K562 (cell line): ENCODE data around the gene FRK. TPM values are rescaled to one million over a fixed set of nuclear protein-coding genes. Genes with fewer than 3 reads are reported as not detected.

Experiments used
- ATAC-seq: fragments of 200-7000 bp; cut with Tn5 transposase; 3 replicates; pipeline ENCODE4 v1.9.1; 2020; ENCODE audit warnings: moderate library complexity
- BruUV-seq: library from RNA; stranded (reverse); fragments of 400-500 nt; replicated peaks from 2 replicates; lab custom pipeline; 2021; lab: Mats Ljungman, UMichigan
- CTCF ChIA-PET: fragments of 300-600 bp; formaldehyde crosslinking; extraction: SDS; loops from one replicate; lab custom pipeline; 2021; ENCODE audit warnings: low intra/inter-chr PET ratio; lab: Yijun Ruan, JAX
- POLR2A ChIA-PET: fragments of 300-600, 350-650 bp; sonication (Branson Sonifier 250); formaldehyde crosslinking; extraction: SDS; loops from one replicate; lab custom pipeline; 2021; ENCODE audit warnings: antibody characterized with exemption, inconsistent platforms; lab: Yijun Ruan, JAX
- DNase-seq, 4 experiments: peaks; one replicate each; pipeline versions ENCODE4 v3.0.0 to v3.0.0-alpha.2; 2011 to 2018; ENCODE audit warnings: low spot score in 3 of 4, mixed read lengths in 3 of 4; ENCODE audit errors: extremely low read depth in 1 of 4
- FAIRE-seq: peaks from 2 replicates; lab custom pipeline; 2011; peaks lifted over from hg19 to GRCh38; lab: Jason Lieb, UNC
- H2AFZ ChIP-seq: 2 replicates; pipeline ENCODE4 v1.6.0; 2011; ENCODE audit warnings: low read depth, low read length, control low read depth, inconsistent platforms
- H3K27ac ChIP-seq: fragments of 200-600 bp; 3 replicates; pipeline ENCODE4 v1.8.0; 2011; ENCODE audit warnings: low read depth, mild to moderate bottlenecking, control low read depth, inconsistent platforms, low read length, moderate library complexity, mixed read lengths; ENCODE audit errors: extremely low read depth
- H3K27me3 ChIP-seq, 2 experiments: fragments of 300-600 bp in 1 of 2; 2 replicates in 1 of 2; 3 replicates in 1 of 2; pipeline versions ENCODE4 v1.6.0 to v1.8.0; 2011; ENCODE audit warnings: inconsistent platforms in 2 of 2, low read length in 2 of 2, mild to moderate bottlenecking in 1 of 2, mixed read lengths in 1 of 2, moderate library complexity in 1 of 2; ENCODE audit not compliant: control insufficient read depth in 2 of 2, insufficient read depth in 2 of 2
- H3K36me3 ChIP-seq: fragments of 300-600 bp; 3 replicates; pipeline ENCODE4 v1.8.0; 2011; ENCODE audit warnings: mild to moderate bottlenecking, low read length, inconsistent platforms; ENCODE audit not compliant: control insufficient read depth, insufficient read depth
- H3K4me1 ChIP-seq, 2 experiments: fragments of 200-600 bp in 1 of 2; replicated peaks in 1 of 2; 2 replicates in 1 of 2; 3 replicates in 1 of 2; pipeline versions ENCODE4 v1.5.1 to v1.8.0; 2011; ENCODE audit warnings: inconsistent platforms in 2 of 2, low read length in 2 of 2, mild to moderate bottlenecking in 1 of 2, mixed read lengths in 1 of 2, moderate library complexity in 1 of 2; ENCODE audit not compliant: control insufficient read depth in 2 of 2, insufficient read depth in 2 of 2
- H3K4me2 ChIP-seq: 2 replicates; pipeline ENCODE4 v1.6.1; 2011; ENCODE audit warnings: low read length, control low read depth, inconsistent platforms, mixed read lengths; ENCODE audit not compliant: insufficient read depth
- H3K4me3 ChIP-seq: fragments of 200-600 bp; sonication (generic), shearing (Covaris generic); 2 replicates; pipeline ENCODE4 v1.5.1; 2016; ENCODE audit warnings: control low read depth, inconsistent platforms
- H3K79me2 ChIP-seq: fragments of 200-600 bp; 3 replicates; pipeline ENCODE4 v1.8.0; 2011; ENCODE audit warnings: low read length, inconsistent platforms; ENCODE audit not compliant: control insufficient read depth, insufficient read depth
- H3K9ac ChIP-seq, 2 experiments: 2 replicates each; pipeline versions ENCODE4 v1.6.0 to v1.6.1; 2011; ENCODE audit warnings: low read depth in 2 of 2, low read length in 2 of 2, control low read depth in 1 of 2, inconsistent platforms in 1 of 2, mild to moderate bottlenecking in 1 of 2, mixed read lengths in 1 of 2; ENCODE audit not compliant: insufficient read depth in 1 of 2
- H3K9me1 ChIP-seq: one replicate; pipeline ENCODE4 v1.6.0; 2011; ENCODE audit warnings: inconsistent platforms, mild to moderate bottlenecking, low read length, moderate library complexity; ENCODE audit not compliant: control insufficient read depth, insufficient read depth
- H3K9me3 ChIP-seq: replicated peaks from 2 replicates; pipeline ENCODE4 v1.5.1; 2011; ENCODE audit warnings: low read depth, low read length, inconsistent platforms; ENCODE audit not compliant: control insufficient read depth, insufficient read depth
- H4K20me1 ChIP-seq: replicated peaks from 2 replicates; pipeline ENCODE4 v1.6.1; 2011; ENCODE audit warnings: low read length, inconsistent platforms, mixed read lengths; ENCODE audit not compliant: control insufficient read depth, insufficient read depth
- CBX1 ChIP-seq: sonication (generic); IDR thresholded peaks from 2 replicates; pipeline ENCODE4 v1.6.1; 2016; ENCODE audit warnings: antibody characterized with exemption, low read depth, mild to moderate bottlenecking
- GTF2E2 ChIP-seq: fragments of 200-800 bp; sonication (Bioruptor generic); IDR thresholded peaks from 2 replicates; pipeline ENCODE4 v1.6.1; 2016; ENCODE audit warnings: missing genetic modification characterization, missing compliant biosample characterization
- KDM4B ChIP-seq, 2 experiments: fragments of 450-650 bp in 1 of 2; sonication (generic) in 1 of 2; IDR thresholded peaks; 2 replicates each; pipeline ENCODE4 v1.6.1; 2016 to 2017; ENCODE audit warnings: borderline replicate concordance in 2 of 2, antibody characterized with exemption in 1 of 2, low read depth in 1 of 2, mild to moderate bottlenecking in 1 of 2
- LARP7 ChIP-seq: fragments of 450-650 bp; IDR thresholded peaks from 2 replicates; pipeline ENCODE4 v1.6.1; 2016
- RAD21 ChIP-seq, 2 experiments: fragments of 250-450 bp in 1 of 2; fragments of 450-650 bp in 1 of 2; sonication (Bioruptor Pico) in 1 of 2; formaldehyde crosslinking in 1 of 2; IDR thresholded peaks in 1 of 2; conservative IDR thresholded peaks in 1 of 2; 2 replicates each; pipeline versions ENCODE4 v1.4.0 to v1.8.0; 2020 to 2022; ENCODE audit warnings: mild to moderate bottlenecking in 2 of 2, moderate library complexity in 1 of 2
- ZFP36 ChIP-seq: fragments of 150-350 bp; IDR thresholded peaks from 2 replicates; pipeline ENCODE4 v1.6.1; 2018; ENCODE audit warnings: low read length, low read depth; ENCODE audit not compliant: partially characterized antibody
- WGBS: fragments of 100-300 bp; shearing (Covaris generic); methylation state at CpG from one replicate; pipeline ENCODE4 v1.1.6; 2016; ENCODE audit warnings: low coverage, mixed read lengths; ENCODE audit not compliant: insufficient coverage; ENCODE audit errors: missing lambda C conversion rate; 5-methylcytosine and 5-hydroxymethylcytosine counted together
- in situ Hi-C: fragments of 300-500 bp; cut with MboI; formaldehyde crosslinking; loops from 4 replicates; pipeline ENCODE4 v1.15.0; 2018; ENCODE audit warnings: inconsistent platforms, mixed read lengths
- intact Hi-C: fragments of 100-400 bp; cut with micrococcal nuclease; formaldehyde crosslinking; loops from 2 replicates; pipeline ENCODE4 v1.14.2; 2022
- polyA plus RNA-seq, 8 experiments: library from polyadenylated mRNA; depleted of rRNA in 4 of 8; stranded (reverse) in 5 of 8; unstranded in 3 of 8; fragments of >200 nt; fragmentation: Nextera tagmentation in 2 of 8; fragmentation: Illumina TruSeq in 1 of 8; extraction: Ambion mirVana in 2 of 8; extraction: Trizol in 1 of 8; gene quantifications; 2 replicates each; pipeline versions ENCODE4 v1.2.1 to v1.2.3, GENCODE V29; 2011 to 2014; ENCODE audit warnings: inconsistent platforms in 1 of 8, missing spikeins in 1 of 8
- total RNA-seq, 7 experiments: library from RNA; depleted of rRNA in 6 of 7; stranded (reverse); fragments of >200 nt in 6 of 7; fragmentation: Illumina TruSeq in 2 of 7; extraction: Trizol in 2 of 7; gene quantifications; 2 replicates each; pipeline versions ENCODE4 v1.2.1 to v1.2.3, GENCODE V29; 2011 to 2021; ENCODE audit warnings: low replicate concordance in 1 of 7
- TF ChIP-seq, protein P1 (sequence below): fragments of 450-650 bp; formaldehyde crosslinking; IDR thresholded peaks from 2 replicates; pipeline ENCODE4 v1.4.0; 2020; ENCODE audit warnings: mild to moderate bottlenecking, moderate library complexity
- TF ChIP-seq, protein P2 (sequence below), 2 experiments: fragments of 450-650 bp; formaldehyde crosslinking in 1 of 2; IDR thresholded peaks; 2 replicates each; pipeline versions ENCODE4 v1.4.0 to v1.6.1; 2014 to 2020; ENCODE audit warnings: mild to moderate bottlenecking in 2 of 2, borderline replicate concordance in 1 of 2, low read depth in 1 of 2

FRK gene
- total and polyA plus RNA-seq, 9 of the 15 experiments (the other 6 are each of a cell fraction or from before 2014, with no cell fraction given) = 0.01 to 0.29 (median 0.09) TPM

DNA sequence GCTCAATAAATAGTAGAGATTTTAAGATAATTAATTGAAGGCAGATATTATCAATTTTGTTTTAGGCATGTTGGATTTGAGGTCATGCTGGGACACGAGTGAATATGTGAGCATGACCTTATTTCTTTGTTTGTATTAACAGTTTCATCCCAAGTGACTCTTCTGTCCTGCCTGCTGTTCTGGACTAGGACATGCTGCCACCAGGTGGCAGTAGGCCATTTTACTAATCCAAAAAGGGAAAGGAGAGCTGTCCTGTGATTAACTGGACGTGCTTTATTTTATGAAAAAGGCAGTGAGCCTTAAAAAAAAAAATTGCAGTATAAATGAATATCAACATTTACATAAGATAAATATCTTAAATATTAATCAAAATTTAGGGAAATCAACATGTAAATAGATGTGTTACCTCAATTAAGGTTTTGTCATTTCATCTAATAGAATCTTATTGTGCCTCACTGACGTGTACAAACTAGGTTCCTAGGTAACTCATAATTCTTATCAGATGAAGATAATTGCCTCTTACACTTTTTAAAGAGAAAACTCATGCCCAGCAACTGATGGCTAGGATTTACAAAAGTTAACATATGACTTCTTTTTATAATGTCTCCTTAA lies 49.8 kb downstream of the FRK start:
- H3K27ac ChIP-seq = no peak overlapping the region
- POLR2A ChIA-PET = interaction anchor here (0.7 to 1.0 kb wide), 3 partner anchors 41 to 101 kb away, joined by 3 to 5 read pairs (median 4); partner anchors contain the start of gene NT5DC1
- H2AFZ ChIP-seq = no peak overlapping the region
- H3K9me1 ChIP-seq = no peaks in the 10 kb centered on the region
- no peaks in the 10 kb centered on the region for H3K9me3 ChIP-seq
- H3K4me1 ChIP-seq = no peaks in the 10 kb centered on the region
- CTCF ChIA-PET = interaction anchor here (1.2 to 1.3 kb wide), 2 partner anchors 86 to 90 kb away, joined by 4 to 5 read pairs; partner anchors contain the start of gene NT5DC1
- FAIRE-seq (peak; percentile 92), ATAC-seq (peak; percentile 94), DNase-seq (peak; percentile 35 to 77 (median 45))
- no peaks in the 10 kb centered on the region for H3K79me2 ChIP-seq
- intact Hi-C loops (loop anchor here (1.0 kb wide), 1 partner anchor 86 kb away; no protein-coding TSS in a partner anchor), in situ Hi-C loops (no loop called here)
- no peak overlapping the region for H3K4me3 ChIP-seq
- BruUV-seq = no TSS peak
- no peaks in the 10 kb centered on the region for H3K36me3 ChIP-seq
- 10% methylated on average over 3 of the region's 3 CpGs for WGBS
- no peak overlapping the region for H3K4me2 ChIP-seq
- no peaks in the 10 kb centered on the region for H3K27me3 ChIP-seq
- no peaks in the 10 kb centered on the region for H4K20me1 ChIP-seq
- no peak overlapping the region for H3K9ac ChIP-seq
- TF ChIP-seq, protein P1, sequence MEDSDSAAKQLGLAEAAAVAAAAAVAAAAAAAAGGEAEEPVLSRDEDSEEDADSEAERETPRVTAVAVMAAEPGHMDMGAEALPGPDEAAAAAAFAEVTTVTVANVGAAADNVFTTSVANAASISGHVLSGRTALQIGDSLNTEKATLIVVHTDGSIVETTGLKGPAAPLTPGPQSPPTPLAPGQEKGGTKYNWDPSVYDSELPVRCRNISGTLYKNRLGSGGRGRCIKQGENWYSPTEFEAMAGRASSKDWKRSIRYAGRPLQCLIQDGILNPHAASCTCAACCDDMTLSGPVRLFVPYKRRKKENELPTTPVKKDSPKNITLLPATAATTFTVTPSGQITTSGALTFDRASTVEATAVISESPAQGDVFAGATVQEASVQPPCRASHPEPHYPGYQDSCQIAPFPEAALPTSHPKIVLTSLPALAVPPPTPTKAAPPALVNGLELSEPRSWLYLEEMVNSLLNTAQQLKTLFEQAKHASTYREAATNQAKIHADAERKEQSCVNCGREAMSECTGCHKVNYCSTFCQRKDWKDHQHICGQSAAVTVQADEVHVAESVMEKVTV = peak; percentile 73
- TF ChIP-seq GTF2E2 (tag) (no peak), KDM4B (IDR thresholded peaks at IDR 0.05; ENCODE audit: borderline replicate concordance in 2 of 2, low read depth in 1 of 2) (no peak), CBX1 (no peak), RAD21 (CRISPR knock-in tag; conservative IDR thresholded peaks at IDR 0.05 in 1 of 2, IDR thresholded peaks at IDR 0.05 in 1 of 2) (peak; percentile 84 to 86), ZFP36 (no peak), LARP7 (no peak)
- TF ChIP-seq, protein P2, sequence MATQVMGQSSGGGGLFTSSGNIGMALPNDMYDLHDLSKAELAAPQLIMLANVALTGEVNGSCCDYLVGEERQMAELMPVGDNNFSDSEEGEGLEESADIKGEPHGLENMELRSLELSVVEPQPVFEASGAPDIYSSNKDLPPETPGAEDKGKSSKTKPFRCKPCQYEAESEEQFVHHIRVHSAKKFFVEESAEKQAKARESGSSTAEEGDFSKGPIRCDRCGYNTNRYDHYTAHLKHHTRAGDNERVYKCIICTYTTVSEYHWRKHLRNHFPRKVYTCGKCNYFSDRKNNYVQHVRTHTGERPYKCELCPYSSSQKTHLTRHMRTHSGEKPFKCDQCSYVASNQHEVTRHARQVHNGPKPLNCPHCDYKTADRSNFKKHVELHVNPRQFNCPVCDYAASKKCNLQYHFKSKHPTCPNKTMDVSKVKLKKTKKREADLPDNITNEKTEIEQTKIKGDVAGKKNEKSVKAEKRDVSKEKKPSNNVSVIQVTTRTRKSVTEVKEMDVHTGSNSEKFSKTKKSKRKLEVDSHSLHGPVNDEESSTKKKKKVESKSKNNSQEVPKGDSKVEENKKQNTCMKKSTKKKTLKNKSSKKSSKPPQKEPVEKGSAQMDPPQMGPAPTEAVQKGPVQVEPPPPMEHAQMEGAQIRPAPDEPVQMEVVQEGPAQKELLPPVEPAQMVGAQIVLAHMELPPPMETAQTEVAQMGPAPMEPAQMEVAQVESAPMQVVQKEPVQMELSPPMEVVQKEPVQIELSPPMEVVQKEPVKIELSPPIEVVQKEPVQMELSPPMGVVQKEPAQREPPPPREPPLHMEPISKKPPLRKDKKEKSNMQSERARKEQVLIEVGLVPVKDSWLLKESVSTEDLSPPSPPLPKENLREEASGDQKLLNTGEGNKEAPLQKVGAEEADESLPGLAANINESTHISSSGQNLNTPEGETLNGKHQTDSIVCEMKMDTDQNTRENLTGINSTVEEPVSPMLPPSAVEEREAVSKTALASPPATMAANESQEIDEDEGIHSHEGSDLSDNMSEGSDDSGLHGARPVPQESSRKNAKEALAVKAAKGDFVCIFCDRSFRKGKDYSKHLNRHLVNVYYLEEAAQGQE (IDR thresholded peaks at IDR 0.05; ENCODE audit: borderline replicate concordance) = peak; percentile 70; the same call in 1 of the 2 replicates
- TF ChIP-seq, protein P2 (CRISPR knock-in tag; IDR thresholded peaks at IDR 0.05; ENCODE audit: low read depth) = no peak
